Stimulated activated naive CD8-positive, alpha-beta T cell treated with anti-CD3 and anti-CD28 coated beads, Interleukin-15, amount 100 ng/mL, for 72 hours (primary cell): Measurements from ENCODE around the gene NEUROG1.

Source experiments
- ATAC-seq: fragments of 150-1000 bp; cut with Tn5 transposase; 2 replicates; pipeline ENCODE4 v1.10.0; 2021; ENCODE audit warnings: mild to moderate bottlenecking, moderate library complexity
- DNase-seq, 2 donors: peaks; one replicate each; pipeline ENCODE4 v3.0.0; 2021 to 2022
- H3K27ac Mint-ChIP-seq, 2 donors: one replicate each; pipeline ENCODE4 v1.8.0; 2022; ENCODE audit warnings: mild to moderate bottlenecking in 2 of 2, mixed read lengths in 2 of 2, moderate library complexity in 2 of 2
- H3K27me3 Mint-ChIP-seq: one replicate; pipeline ENCODE4 v1.8.0; 2022; ENCODE audit warnings: mixed read lengths
- H3K4me1 Mint-ChIP-seq: one replicate; pipeline ENCODE4 v1.8.0; 2022; ENCODE audit warnings: mild to moderate bottlenecking, mixed read lengths
- H3K4me3 Mint-ChIP-seq, 2 donors: one replicate each; pipeline ENCODE4 v1.8.0; 2022; ENCODE audit warnings: mild to moderate bottlenecking in 2 of 2, mixed read lengths in 2 of 2, moderate library complexity in 1 of 2
- H3K9me3 Mint-ChIP-seq, 2 donors: one replicate each; pipeline ENCODE4 v1.8.0; 2022; ENCODE audit warnings: mixed read lengths in 2 of 2

The NEUROG1 gene

DNA sequence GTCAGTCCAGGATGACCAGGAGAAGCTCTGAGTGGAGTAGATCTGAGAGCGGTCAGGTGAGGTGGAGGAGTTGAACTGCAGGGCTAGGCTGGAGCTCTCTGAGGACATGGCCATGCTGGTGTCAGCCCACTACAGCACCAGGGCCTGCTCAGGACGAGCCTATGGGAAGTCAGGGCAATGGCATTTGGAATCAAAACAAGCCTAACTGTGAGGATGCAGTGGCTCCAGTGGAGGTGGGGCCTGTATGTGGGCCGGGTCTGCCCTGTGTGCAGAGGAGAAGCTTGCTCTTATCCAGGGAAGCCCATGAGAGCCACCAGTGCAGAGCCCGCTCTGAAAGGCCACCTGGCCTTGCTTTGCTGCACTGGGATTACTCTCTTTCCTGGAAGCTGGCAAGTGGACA lies 31.9 kb upstream of the NEUROG1 start:
- no peaks in the 10 kb centered on the region for H3K9me3 Mint-ChIP-seq
- ATAC-seq (no peak), DNase-seq (no peak)
- no peak overlapping the region for H3K4me3 Mint-ChIP-seq
- peaks cover 47% of the 10 kb centered on the region for H3K27me3 Mint-ChIP-seq
- no peak overlapping the region for H3K27ac Mint-ChIP-seq
- H3K4me1 Mint-ChIP-seq: peaks cover 6% of the 10 kb centered on the region

DNA sequence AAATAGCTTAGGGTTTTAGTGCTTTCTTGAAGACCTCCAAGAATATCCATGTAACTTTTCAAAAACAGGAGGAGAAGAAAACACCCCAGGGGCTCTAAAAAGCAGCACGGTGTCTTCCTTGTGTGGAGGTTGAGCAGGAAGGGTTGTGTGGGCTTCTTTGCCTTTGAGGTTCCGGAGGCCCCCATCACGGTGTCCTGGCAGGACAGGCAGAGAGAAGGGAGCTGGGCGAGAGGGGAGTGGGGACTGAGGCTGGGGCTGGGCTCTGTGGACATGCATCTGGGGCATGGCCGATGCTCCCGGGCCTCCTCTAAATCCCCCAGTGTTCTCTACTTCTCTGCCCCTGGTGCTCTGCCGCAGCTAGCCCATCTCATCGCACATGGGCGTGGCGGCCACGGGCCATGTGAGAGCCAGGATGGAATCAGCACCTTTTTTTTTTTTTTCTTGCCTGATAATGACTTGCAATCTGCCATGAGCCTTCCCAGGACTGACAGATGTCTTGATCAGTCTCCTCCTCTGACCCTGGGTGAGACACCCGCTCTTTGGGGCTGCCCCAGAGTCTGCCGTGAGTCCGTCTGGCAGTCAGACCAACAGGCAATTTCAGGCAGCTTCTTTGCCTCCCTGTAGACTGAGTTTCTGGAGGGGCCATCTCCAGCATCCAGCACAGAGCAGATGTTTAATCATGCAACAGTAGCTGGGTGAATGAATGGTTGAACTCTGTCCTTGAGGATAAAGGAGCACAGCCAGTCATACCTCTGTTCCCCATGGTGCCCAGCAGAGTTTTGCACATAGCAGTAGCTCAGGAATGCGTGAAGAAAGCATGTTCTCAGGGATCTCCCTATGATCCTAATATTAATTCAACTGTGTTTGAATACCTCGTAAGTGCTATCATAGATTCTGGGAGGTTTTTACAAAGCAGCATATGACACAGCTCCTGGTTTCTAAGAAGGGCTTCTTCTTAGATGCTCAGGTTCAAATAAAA lies 30.9 kb upstream of the NEUROG1 start:
- Mint-ChIP-seq H3K4me1 (peaks cover 6% of the 10 kb centered on the region), H3K27me3 (peaks cover 38% of the 10 kb centered on the region), H3K4me3 (no peak overlapping the region), H3K27ac (no peak overlapping the region), H3K9me3 (no peaks in the 10 kb centered on the region)
- ATAC-seq (no peak), DNase-seq (no peak)

GRCh38 chr5:135565725-135566421 lies 30.1 kb upstream of the NEUROG1 start:
- ATAC-seq (peak; percentile 48), DNase-seq (peak; percentile 61 to 63)
- no peaks in the 10 kb centered on the region for H3K9me3 Mint-ChIP-seq
- no peak overlapping the region for H3K4me3 Mint-ChIP-seq
- peaks cover 38% of the 10 kb centered on the region for H3K27me3 Mint-ChIP-seq
- H3K4me1 Mint-ChIP-seq: peaks cover 9% of the 10 kb centered on the region
- no peak overlapping the region for H3K27ac Mint-ChIP-seq

- H3K4me1 Mint-ChIP-seq: peaks cover 15% of the 10 kb centered on the region
- H3K9me3 Mint-ChIP-seq: no peaks in the 10 kb centered on the region
- H3K27me3 Mint-ChIP-seq: peaks cover 42% of the 10 kb centered on the region
- no peak overlapping the region for H3K4me3 Mint-ChIP-seq
- no peak overlapping the region for H3K27ac Mint-ChIP-seq
- DNase-seq: no peak
- no peak for ATAC-seq
These were observed 29.5 kb upstream of the NEUROG1 start for GRCh38 chr5:135565266-135565665.

DNA sequence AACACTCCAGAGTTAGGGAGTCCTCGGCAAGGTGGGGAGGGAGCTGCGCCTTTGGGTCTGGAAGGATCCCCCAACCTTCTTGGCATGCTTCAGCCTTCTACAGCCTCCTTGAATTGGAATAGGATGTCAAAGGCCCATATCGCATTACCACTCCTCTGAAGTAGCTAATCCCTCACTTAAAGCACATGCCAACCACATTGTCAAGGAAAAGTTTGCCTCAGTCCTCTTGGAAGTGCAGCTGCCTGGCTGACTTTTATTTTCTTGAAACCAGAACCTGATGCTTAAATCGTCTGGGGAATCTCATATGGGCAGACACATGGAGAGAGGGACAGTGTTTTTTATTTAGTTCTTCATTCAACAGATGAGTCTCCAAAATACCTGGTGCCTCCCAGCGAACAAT lies 28.6 kb upstream of the NEUROG1 start:
- no peak for DNase-seq
- ATAC-seq: no peak
- Mint-ChIP-seq H3K27ac (no peak overlapping the region), H3K27me3 (peaks cover 44% of the 10 kb centered on the region), H3K4me1 (peaks cover 18% of the 10 kb centered on the region), H3K9me3 (no peaks in the 10 kb centered on the region), H3K4me3 (no peak overlapping the region)

- DNase-seq (no peak), ATAC-seq (no peak)
- Mint-ChIP-seq H3K27me3 (peaks cover 44% of the 10 kb centered on the region), H3K9me3 (no peaks in the 10 kb centered on the region), H3K27ac (no peak overlapping the region), H3K4me3 (no peak overlapping the region), H3K4me1 (peaks cover 17% of the 10 kb centered on the region)
These were observed 25.5 kb upstream of the NEUROG1 start for GRCh38 chr5:135561266-135561665.

DNA sequence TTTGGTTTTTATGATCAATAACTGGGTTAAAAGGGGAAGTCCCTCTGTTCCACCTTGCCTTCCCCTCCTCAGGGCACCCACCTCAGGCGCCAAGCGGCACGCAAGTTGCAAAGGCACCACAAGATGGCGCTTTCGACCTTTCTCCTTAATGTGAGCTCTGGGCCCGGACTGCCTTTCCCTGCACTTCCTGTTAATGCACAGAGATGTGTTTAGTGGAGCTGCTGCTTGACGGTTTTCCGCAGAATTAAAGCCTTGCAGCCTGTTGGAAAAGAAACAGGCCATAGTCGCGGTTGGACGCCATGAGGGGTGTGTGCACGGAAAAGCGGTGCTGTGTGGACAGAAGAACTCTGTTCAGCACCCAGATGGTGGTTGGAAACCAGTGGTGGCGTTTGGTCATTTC lies 25.1 kb upstream of the NEUROG1 start:
- ATAC-seq (peak; percentile 90), DNase-seq (peak; percentile 72 to 85)
- Mint-ChIP-seq H3K4me1 (peaks cover 13% of the 10 kb centered on the region), H3K9me3 (no peaks in the 10 kb centered on the region), H3K27me3 (peaks cover 44% of the 10 kb centered on the region), H3K4me3 (no peak overlapping the region), H3K27ac (peak overlapping the region in 1 of 2 donors; percentile 62)

GRCh38 chr5:135559354-135559753 lies 23.6 kb upstream of the NEUROG1 start:
- Mint-ChIP-seq H3K4me3 (no peak overlapping the region), H3K27me3 (peaks cover 50% of the 10 kb centered on the region), H3K9me3 (no peaks in the 10 kb centered on the region), H3K27ac (no peak overlapping the region), H3K4me1 (peaks cover 12% of the 10 kb centered on the region)
- ATAC-seq (no peak), DNase-seq (no peak)

DNA sequence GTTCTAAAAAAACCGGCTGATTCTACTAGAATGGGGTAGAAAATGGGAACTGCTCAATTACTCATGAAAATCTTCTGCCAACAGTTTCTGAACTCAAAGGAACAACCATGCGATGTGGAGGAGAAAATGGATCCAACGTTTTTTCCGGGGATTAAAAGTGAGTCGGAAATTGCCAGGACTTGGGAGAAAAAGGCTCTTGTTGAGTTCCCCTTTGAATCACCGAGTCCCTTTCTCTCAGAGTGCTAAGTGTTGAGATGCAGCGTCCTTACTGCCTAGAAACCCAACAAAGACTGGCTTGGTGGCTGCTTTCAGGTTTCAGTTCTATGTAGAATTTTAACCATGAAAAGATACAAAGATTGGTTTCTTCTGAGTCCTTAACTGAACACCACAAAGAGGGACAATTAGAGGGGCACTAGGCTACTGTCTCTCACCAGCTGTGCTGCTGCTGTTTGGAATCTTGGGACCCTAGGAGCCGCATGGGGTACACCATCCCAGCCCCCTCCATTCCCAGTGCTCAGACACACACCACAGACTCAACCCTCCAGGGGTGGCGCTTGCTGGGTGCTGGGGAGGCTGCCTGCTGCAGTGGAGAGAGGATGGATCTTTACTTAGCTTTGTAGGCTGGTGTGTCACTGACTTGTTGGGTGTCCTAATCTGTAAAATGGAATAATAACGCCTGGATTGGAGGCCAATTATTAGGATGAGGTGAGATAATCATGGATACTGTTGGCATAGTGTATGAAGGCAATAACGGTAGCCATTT lies 21.5 kb upstream of the NEUROG1 start:
- Mint-ChIP-seq H3K27ac (no peak overlapping the region), H3K4me3 (no peak overlapping the region), H3K4me1 (peaks cover 12% of the 10 kb centered on the region), H3K27me3 (peaks cover 57% of the 10 kb centered on the region), H3K9me3 (no peaks in the 10 kb centered on the region)
- ATAC-seq (no peak), DNase-seq (no peak)

GRCh38 chr5:135556620-135557019 lies 20.9 kb upstream of the NEUROG1 start:
- peaks cover 12% of the 10 kb centered on the region for H3K4me1 Mint-ChIP-seq
- peaks cover 63% of the 10 kb centered on the region for H3K27me3 Mint-ChIP-seq
- ATAC-seq: no peak

GRCh38 chr5:135555530-135555929 lies 19.8 kb upstream of the NEUROG1 start:
- Mint-ChIP-seq H3K4me3 (no peak overlapping the region), H3K27me3 (peaks cover 69% of the 10 kb centered on the region), H3K9me3 (no peaks in the 10 kb centered on the region), H3K27ac (no peak overlapping the region), H3K4me1 (peaks cover 5% of the 10 kb centered on the region)
- no peak for ATAC-seq
- DNase-seq: no peak

More at GRCh38 chr5:135556620-135557019, 20.9 kb upstream of the NEUROG1 start:
- H3K4me3 Mint-ChIP-seq: no peak overlapping the region
- H3K9me3 Mint-ChIP-seq: no peaks in the 10 kb centered on the region
- DNase-seq: no peak
- no peak overlapping the region for H3K27ac Mint-ChIP-seq

DNA sequence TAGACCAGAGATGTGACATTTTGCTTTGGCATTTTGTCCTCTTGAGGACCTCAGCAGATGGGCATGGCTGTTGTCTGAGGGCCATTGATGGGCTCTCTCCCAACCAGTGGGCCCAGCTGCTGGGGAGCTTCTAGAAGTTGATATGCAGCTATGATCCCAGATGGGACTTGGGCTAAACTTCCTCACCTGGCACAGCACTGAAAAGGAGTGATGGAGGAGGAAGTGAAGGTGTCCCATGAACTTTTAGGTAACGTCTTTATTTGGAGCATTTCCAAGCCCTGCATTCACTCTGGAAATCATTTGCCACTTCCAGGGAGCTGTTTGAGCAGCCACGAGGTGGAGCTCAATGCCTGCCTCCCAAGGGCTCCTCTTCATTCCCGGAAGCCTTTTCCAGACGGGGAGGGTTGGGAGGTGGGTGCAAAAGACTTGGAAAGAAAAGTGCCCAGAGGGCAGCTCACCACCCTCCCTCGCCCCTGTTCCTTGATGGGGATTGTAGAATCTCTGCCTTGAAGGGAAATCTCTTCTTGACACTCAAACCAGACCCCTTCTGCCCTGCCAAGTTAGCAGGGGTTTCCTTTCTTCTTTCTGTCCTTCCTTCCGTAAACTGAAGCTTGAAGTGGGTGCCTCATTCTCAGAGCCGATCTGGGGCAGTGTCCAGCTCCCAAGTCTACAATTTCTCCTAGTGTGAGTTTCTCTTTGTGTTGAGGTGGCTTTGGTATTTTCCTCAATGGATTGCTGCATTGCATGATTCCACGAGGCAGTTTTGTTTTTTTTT lies 18.1 kb upstream of the NEUROG1 start:
- H3K9me3 Mint-ChIP-seq: no peaks in the 10 kb centered on the region
- no peak for ATAC-seq
- H3K4me3 Mint-ChIP-seq: no peak overlapping the region
- H3K27me3 Mint-ChIP-seq: peaks cover 70% of the 10 kb centered on the region
- no peak overlapping the region for H3K27ac Mint-ChIP-seq
- DNase-seq: no peak
- H3K4me1 Mint-ChIP-seq: no peaks in the 10 kb centered on the region

DNA sequence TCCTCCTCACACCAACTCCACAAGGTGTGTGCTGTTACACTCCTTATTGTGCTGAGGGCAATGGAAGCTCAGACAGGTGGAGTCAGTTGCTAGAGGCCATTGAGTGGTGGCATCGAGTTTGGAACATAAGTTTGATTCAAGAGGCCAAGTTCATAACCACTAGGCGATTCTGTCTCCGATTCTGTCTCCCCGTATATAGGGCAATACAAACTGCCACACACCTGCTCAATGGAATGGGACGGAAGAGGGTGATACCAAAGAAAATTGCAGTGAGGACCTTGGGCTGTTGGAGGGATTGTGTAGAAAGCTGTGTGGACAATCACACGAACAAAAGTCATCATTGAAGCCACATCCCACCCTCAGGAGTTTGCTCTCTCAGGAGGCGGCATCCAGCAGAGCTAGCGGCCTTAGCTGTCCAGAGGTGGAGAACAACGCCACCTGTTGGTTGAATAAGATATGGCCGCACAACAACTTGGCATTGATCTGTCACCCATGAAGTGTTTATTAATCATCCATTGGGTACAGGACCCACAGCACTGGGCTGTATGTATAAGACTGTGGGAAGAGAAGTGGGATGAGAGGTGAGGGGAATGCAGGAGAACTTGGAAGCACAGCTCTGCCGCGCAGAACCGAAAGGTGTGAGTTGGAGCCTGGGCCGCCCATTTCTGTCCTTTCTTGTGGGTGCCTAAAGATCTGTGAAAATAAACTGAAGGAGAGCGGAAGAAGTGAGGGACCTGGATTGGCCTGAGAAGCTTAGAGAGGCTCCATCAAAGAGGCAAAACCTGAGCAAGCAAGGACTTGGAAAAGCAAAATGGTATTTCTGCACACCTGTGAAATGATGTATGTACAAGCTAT lies 16.1 kb upstream of the NEUROG1 start:
- H3K27me3 Mint-ChIP-seq: peaks cover 75% of the 10 kb centered on the region
- ATAC-seq (peak; percentile 76), DNase-seq (peak; percentile 56 to 60)
- no peaks in the 10 kb centered on the region for H3K4me1 Mint-ChIP-seq
- H3K27ac Mint-ChIP-seq: no peak overlapping the region
- H3K9me3 Mint-ChIP-seq: no peaks in the 10 kb centered on the region
- H3K4me3 Mint-ChIP-seq: no peak overlapping the region

DNA sequence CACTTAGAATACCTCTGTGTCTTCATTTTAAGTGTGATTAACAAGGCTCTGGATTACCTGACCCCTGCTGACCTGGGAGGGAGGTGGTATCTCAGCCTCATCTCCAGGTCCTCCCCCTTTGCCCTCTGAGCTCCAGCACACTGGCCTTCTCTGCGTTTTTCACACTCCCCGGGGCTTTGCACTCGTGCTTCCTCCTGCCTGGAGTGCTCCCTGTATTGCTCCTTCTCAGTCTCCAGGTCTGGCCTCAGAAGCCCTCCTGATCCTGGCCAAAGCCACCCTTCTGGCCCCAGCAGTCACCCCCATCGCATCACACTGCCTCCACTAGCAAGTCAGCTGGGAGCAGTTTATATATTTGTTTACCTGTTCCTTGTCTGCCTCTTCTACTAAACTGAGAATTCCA lies 13.6 kb upstream of the NEUROG1 start:
- peaks cover 9% of the 10 kb centered on the region for H3K4me1 Mint-ChIP-seq
- H3K9me3 Mint-ChIP-seq: no peaks in the 10 kb centered on the region
- H3K4me3 Mint-ChIP-seq: no peak overlapping the region
- ATAC-seq: no peak
- peaks cover 83% of the 10 kb centered on the region for H3K27me3 Mint-ChIP-seq
- no peak for DNase-seq
- H3K27ac Mint-ChIP-seq: no peak overlapping the region
